Tibial nerve (tissue), 3 donors: Measurements from ENCODE around the gene RTP4.

Experiments
- CTCF ChIP-seq, 5 experiments: fragments of 200-600 bp in 3 of 5; fragments of 450-650 bp in 2 of 5; sonication (generic) in 3 of 5; IDR thresholded peaks; one replicate each; pipeline ENCODE4 v1.5.1; 2016 to 2019; ENCODE audit warnings: antibody characterized with exemption in 5 of 5, mild to moderate bottlenecking in 3 of 5, moderate library complexity in 2 of 5
- POLR2A ChIP-seq, 2 donors: fragments of 450-650 bp; IDR thresholded peaks; one replicate each; pipeline ENCODE4 v1.6.1; 2017; ENCODE audit warnings: antibody characterized with exemption in 2 of 2, mild to moderate bottlenecking in 2 of 2, moderate library complexity in 2 of 2

DNA sequence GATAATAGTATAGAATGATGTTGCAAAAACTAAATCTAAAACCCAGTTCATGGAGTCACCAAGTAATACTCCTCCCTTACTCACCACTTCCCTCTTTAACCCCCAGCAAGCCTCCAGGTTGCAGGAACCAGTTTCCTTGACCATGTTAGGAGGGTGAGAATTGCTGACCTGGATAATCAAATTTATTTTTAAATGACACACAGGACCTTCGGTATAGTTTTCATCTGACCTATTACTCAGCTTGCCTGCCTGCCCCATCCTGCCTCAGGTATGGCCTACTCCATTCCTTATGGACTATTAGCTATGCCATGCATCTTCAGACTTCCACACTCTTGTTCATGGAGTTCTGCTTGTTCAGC is 883 bp downstream of the RTP4 start:
- TF ChIP-seq POLR2A (IDR thresholded peaks at IDR 0.05) (no peak), CTCF (IDR thresholded peaks at IDR 0.05) (no peak)
